HepG2 (cell line): ENCODE results near the gene MBOAT7.

Experiments
- BCL6 ChIP-seq: IDR thresholded peaks from 2 replicates; pipeline ENCODE4 v1.6.1; 2016; ENCODE audit warnings: missing genetic modification reagents, missing compliant biosample characterization
- CTCF ChIP-seq: sonication (generic); formaldehyde crosslinking; IDR thresholded peaks from 2 replicates; pipeline ENCODE4 v1.5.0; 2020; ENCODE audit warnings: mild to moderate bottlenecking, missing genetic modification reagents, moderate library complexity
- PCBP2 ChIP-seq: fragments of 200-400 bp; formaldehyde crosslinking; optimal IDR thresholded peaks from 2 replicates; pipeline ENCODE3; 2018; ENCODE audit warnings: low read length, low read depth; ENCODE audit not compliant: poor library complexity, severe bottlenecking
- REST ChIP-seq, 2 experiments: IDR thresholded peaks; 2 replicates each; pipeline ENCODE4 v1.6.1; 2011 to 2012; ENCODE audit warnings: low read length in 2 of 2, borderline replicate concordance in 1 of 2, low read depth in 1 of 2, mild to moderate bottlenecking in 1 of 2, moderate library complexity in 1 of 2
- RFX5 ChIP-seq: IDR thresholded peaks from 2 replicates; pipeline ENCODE4 v1.6.1; 2011; ENCODE audit warnings: low read depth, low read length, improper control_type of control experiment
- STAG1 ChIP-seq: sonication (generic); formaldehyde crosslinking; IDR thresholded peaks from 2 replicates; pipeline ENCODE4 v1.4.0; 2020; ENCODE audit warnings: missing genetic modification reagents
- U2AF1 ChIP-seq: fragments of 200-400 bp; formaldehyde crosslinking; optimal IDR thresholded peaks from 2 replicates; pipeline ENCODE3; 2017; ENCODE audit warnings: mild to moderate bottlenecking, low read depth, low read length

GRCh38 chr19:54199401-54199800 lies 10.0 kb upstream of the MBOAT7 start:
- no peak for TF ChIP-seq BCL6
- TF ChIP-seq PCBP2: no peak
- TF ChIP-seq U2AF1: no peak
- TF ChIP-seq STAG1 (CRISPR knock-in tag): no peak
- no peak for TF ChIP-seq CTCF
- no peak for TF ChIP-seq RFX5
- TF ChIP-seq REST (IDR thresholded peaks at IDR 0.05; ENCODE audit: borderline replicate concordance in 1 of 2, low read depth in 1 of 2, low read length in 2 of 2): no peak
